ENCODE results near the gene GARS1. TPM values are rescaled to one million over a fixed set of nuclear protein-coding genes. Genes with fewer than 3 reads are reported as not detected.
A peak's percentile ranks its signal among the peaks of the same experiment; 100 is the strongest.

Gene GARS1
- total and polyA plus RNA-seq, 2 donors from 2014 or later, result 84.3 to 104 TPM

DNA sequence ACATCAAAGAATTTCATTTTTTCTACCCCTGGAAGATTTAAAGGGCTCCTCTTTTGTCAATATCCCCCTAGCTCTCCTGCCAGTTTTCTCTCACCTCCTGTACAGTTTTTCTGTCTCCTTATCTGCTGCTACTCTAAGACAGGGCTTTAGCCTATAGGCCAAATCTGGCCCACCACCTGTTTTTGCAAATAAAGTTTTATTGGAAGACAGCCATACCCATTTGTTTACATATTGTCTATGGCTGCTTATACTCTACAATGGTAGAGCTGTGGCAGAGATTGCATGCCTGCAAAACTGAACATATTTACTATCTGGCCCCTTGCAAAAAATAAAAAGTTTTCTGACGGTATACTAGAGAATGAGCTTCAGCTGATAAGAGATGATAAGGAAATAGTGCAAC is 37.4 kb upstream of the GARS1 start:
- Histone ChIP-seq H3K4me3 (ENCODE audit: low read length in 3 of 3) (no peak overlapping the region), H3K4me1 (ENCODE audit: control insufficient read depth in 2 of 3, insufficient read depth in 2 of 3, low read depth in 1 of 3, low read length in 3 of 3) (no peaks in the 10 kb centered on the region), H3K36me3 (ENCODE audit: control insufficient read depth in 2 of 3, insufficient read depth in 3 of 3, low read length in 3 of 3) (peaks cover 0 to 7% (median 4%) of the 10 kb centered on the region in 3 donors), H3K9me3 (ENCODE audit: control insufficient read depth in 2 of 3, insufficient read depth in 1 of 3, low read length in 3 of 3) (no peaks in the 10 kb centered on the region), H3K9ac (ENCODE audit: low read length in 3 of 3) (no peak overlapping the region), H3K27me3 (ENCODE audit: control insufficient read depth, insufficient read depth, low read length) (no peaks in the 10 kb centered on the region), H3K27ac (ENCODE audit: low read depth in 2 of 2, low read length in 2 of 2) (no peak overlapping the region)
- TF ChIP-seq, protein P1, sequence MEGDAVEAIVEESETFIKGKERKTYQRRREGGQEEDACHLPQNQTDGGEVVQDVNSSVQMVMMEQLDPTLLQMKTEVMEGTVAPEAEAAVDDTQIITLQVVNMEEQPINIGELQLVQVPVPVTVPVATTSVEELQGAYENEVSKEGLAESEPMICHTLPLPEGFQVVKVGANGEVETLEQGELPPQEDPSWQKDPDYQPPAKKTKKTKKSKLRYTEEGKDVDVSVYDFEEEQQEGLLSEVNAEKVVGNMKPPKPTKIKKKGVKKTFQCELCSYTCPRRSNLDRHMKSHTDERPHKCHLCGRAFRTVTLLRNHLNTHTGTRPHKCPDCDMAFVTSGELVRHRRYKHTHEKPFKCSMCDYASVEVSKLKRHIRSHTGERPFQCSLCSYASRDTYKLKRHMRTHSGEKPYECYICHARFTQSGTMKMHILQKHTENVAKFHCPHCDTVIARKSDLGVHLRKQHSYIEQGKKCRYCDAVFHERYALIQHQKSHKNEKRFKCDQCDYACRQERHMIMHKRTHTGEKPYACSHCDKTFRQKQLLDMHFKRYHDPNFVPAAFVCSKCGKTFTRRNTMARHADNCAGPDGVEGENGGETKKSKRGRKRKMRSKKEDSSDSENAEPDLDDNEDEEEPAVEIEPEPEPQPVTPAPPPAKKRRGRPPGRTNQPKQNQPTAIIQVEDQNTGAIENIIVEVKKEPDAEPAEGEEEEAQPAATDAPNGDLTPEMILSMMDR (IDR thresholded peaks at IDR 0.05; ENCODE audit: borderline replicate concordance, extremely low read depth, insufficient read depth), result no peak
- no peak for FAIRE-seq
- no peak for DNase-seq
- intact Hi-C loops (cut with DNase I), result no loop called here

- Histone ChIP-seq H3K27ac (ENCODE audit: low read depth in 2 of 2, low read length in 2 of 2) (no peak overlapping the region), H3K4me1 (ENCODE audit: control insufficient read depth in 2 of 3, insufficient read depth in 2 of 3, low read depth in 1 of 3, low read length in 3 of 3) (peaks cover 0 to 3% (median 0%) of the 10 kb centered on the region in 3 donors), H3K27me3 (ENCODE audit: control insufficient read depth, insufficient read depth, low read length) (no peaks in the 10 kb centered on the region), H3K9me3 (ENCODE audit: control insufficient read depth in 2 of 3, insufficient read depth in 1 of 3, low read length in 3 of 3) (no peaks in the 10 kb centered on the region), H3K4me3 (ENCODE audit: low read length in 3 of 3) (no peak overlapping the region), H3K9ac (ENCODE audit: low read length in 3 of 3) (no peak overlapping the region), H3K36me3 (ENCODE audit: control insufficient read depth in 2 of 3, insufficient read depth in 3 of 3, low read length in 3 of 3) (peaks cover 0 to 7% (median 7%) of the 10 kb centered on the region in 3 donors)
- no peak for DNase-seq
- intact Hi-C loops (cut with DNase I), result no loop called here
- TF ChIP-seq, protein P1 (IDR thresholded peaks at IDR 0.05; ENCODE audit: borderline replicate concordance, extremely low read depth, insufficient read depth), result no peak
- no peak for FAIRE-seq
Observed at GRCh38 chr7:30559611-30560010, 35.1 kb upstream of the GARS1 start.

DNA sequence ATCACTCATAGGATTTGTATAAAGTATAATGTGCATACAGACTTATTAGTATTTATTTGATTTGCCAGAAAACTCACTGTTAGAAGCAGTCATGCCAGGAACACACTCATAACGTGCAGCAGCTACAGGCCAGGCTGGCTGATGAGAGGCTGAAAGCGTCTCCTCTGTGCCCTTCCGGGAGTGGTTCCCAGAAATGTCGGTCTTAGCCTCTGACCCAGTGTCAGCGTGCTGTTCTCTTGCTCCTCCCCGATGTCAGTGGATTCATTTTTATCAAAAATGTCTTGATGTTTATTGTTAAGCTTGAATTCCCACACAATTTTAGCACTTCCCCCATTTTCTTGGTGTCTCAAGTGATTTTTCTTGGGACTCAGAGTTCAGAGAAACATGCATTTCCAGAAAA is 33.3 kb upstream of the GARS1 start:
- DNase-seq, result no peak
- no peaks in the 10 kb centered on the region for H3K9me3 ChIP-seq (ENCODE audit: control insufficient read depth in 2 of 3, insufficient read depth in 1 of 3, low read length in 3 of 3)
- H3K9ac ChIP-seq (ENCODE audit: low read length in 3 of 3), result no peak overlapping the region
- intact Hi-C loops (cut with DNase I), result no loop called here
- peaks cover 0 to 3% (median 0%) of the 10 kb centered on the region in 3 donors for H3K4me1 ChIP-seq (ENCODE audit: control insufficient read depth in 2 of 3, insufficient read depth in 2 of 3, low read depth in 1 of 3, low read length in 3 of 3)
- TF ChIP-seq, protein P1 (IDR thresholded peaks at IDR 0.05; ENCODE audit: borderline replicate concordance, extremely low read depth, insufficient read depth), result no peak
- no peak overlapping the region for H3K4me3 ChIP-seq (ENCODE audit: low read length in 3 of 3)
- no peak overlapping the region for H3K27ac ChIP-seq (ENCODE audit: low read depth in 2 of 2, low read length in 2 of 2)
- no peak for FAIRE-seq
- no peaks in the 10 kb centered on the region for H3K27me3 ChIP-seq (ENCODE audit: control insufficient read depth, insufficient read depth, low read length)
- H3K36me3 ChIP-seq (ENCODE audit: control insufficient read depth in 2 of 3, insufficient read depth in 3 of 3, low read length in 3 of 3), result peaks cover 0 to 8% (median 7%) of the 10 kb centered on the region in 3 donors

DNA sequence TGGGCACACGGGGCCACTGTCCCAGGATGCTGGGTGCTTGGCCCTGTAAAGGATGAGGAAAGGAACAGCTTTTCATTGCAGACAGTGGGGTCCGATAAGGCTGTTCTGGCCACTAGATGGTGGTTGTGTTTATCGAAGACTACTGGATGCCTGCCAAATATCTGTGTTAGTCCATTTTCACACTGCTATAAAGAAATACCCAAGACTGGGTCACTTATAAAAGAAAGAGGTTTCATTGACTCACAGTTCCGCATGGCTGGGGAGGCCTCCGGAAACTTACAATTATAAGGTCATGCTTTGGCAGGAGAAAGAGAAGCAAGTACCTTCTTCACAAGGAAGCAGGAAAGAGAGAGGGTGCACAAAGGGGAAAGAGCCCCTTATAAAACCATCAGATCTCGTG is 32.2 kb upstream of the GARS1 start:
- TF ChIP-seq, protein P1 (IDR thresholded peaks at IDR 0.05; ENCODE audit: borderline replicate concordance, extremely low read depth, insufficient read depth), result no peak
- intact Hi-C loops (cut with DNase I), result no loop called here
- Histone ChIP-seq H3K9ac (ENCODE audit: low read length in 3 of 3) (no peak overlapping the region), H3K27ac (ENCODE audit: low read depth in 2 of 2, low read length in 2 of 2) (no peak overlapping the region), H3K27me3 (ENCODE audit: control insufficient read depth, insufficient read depth, low read length) (no peaks in the 10 kb centered on the region), H3K36me3 (ENCODE audit: control insufficient read depth in 2 of 3, insufficient read depth in 3 of 3, low read length in 3 of 3) (peaks cover 0 to 8% (median 7%) of the 10 kb centered on the region in 3 donors), H3K4me1 (ENCODE audit: control insufficient read depth in 2 of 3, insufficient read depth in 2 of 3, low read depth in 1 of 3, low read length in 3 of 3) (peaks cover 0 to 3% (median 3%) of the 10 kb centered on the region in 3 donors), H3K4me3 (ENCODE audit: low read length in 3 of 3) (no peak overlapping the region), H3K9me3 (ENCODE audit: control insufficient read depth in 2 of 3, insufficient read depth in 1 of 3, low read length in 3 of 3) (no peaks in the 10 kb centered on the region)
- FAIRE-seq (no peak), DNase-seq (peak in 1 of 5 donors; percentile 34)

All from kidney (tissue), 14 donors.